NCI-H1105 treated with DMSO at 0.1 percent for 48 hours (cell line): ENCODE results near the gene TAAR8.
A peak's percentile ranks its signal among the peaks of the same experiment; 100 is the strongest.
"Not testable (repeated sequence)": the region's sequence is repeated elsewhere in the genome, so short reads cannot be mapped to it uniquely, and the experiment has no call there.

ENCODE experiments used
- DNase-seq: peaks from one replicate; lab custom pipeline; 2025; lab: John Stamatoyannopoulos, UW

TAAR8 gene

GRCh38 chr6:132548746-132549463 lies 3.6 kb upstream of the TAAR8 start:
- DNase-seq, result no peak

GRCh38 chr6:132551214-132551613 lies 1.3 kb upstream of the TAAR8 start:
- no peak for DNase-seq

DNA sequence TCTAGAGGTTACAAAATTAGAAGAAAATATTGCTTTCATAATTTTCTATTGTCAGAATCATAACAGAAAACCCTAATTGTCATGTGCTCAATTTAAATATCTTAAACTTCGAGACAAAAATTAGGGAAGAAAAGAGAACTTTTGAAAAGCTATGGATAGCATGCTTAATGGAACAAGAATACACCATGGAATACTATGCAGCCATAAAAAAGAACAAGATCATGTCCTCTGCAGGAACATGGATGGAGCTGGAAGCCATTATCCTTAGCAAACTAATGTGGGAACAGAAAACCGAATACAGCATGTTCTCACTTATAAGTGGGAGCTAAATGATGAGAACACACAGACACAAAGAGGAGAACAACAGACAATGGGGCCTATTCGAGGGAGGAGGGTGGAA lies 7.6 kb downstream of the TAAR8 start:
- DNase-seq, result not testable (repeated sequence)

DNA sequence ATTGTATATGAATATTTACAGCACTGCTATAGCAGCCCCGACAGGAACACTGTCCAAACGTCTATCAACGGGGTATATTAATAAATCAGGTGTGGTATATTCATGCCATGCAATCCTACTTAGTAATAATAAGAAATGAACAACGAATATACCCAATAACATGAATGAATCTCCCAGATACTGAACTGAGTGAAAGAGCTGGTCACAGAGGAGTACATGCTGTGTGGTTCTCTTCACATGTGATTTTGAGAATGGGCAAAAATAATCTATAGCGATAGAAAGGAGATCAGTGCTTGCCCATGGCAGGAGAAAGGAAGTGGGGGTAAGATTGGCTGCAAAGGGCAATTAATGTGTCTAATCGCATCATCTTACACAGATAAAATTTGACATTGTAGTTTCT lies 13.9 kb downstream of the TAAR8 start:
- DNase-seq, result no peak

DNA sequence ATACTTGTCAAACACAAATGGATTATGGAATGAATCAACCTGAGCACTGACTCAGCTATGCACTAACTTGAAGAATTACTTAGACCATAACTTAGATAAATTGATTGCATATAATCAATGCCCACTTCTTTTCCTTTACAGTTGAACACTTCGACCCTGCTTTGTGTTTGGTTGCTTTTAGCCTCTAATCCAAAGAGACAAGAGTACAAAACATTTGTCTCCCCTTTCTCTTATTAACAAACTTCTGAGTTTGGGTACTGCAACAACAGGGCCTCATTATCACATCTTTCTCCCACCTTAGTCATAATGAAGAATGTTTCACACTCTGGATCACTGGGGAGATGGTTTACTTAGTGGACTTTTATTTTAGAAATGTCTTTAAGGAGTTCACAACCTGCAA lies 15.1 kb downstream of the TAAR8 start:
- DNase-seq, result no peak

DNA sequence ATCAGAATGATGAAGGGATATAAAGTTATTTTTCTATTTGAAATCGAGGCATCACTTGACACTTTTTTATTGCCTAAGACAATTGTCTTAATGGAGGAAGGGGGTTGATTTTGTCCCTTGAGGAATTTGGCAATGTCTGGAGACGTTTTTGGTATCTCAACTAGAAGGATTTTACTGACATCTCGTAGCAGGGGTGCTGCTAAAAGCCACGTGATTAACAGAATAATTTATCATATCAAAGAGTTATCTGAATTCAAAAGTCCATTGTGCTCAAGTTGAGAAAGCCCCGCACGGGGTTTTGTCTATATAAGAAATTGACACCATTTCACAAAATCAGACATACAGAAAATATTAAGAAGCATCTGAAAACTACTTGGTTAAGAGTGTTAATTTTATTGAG lies 16.1 kb downstream of the TAAR8 start:
- DNase-seq, result no peak

GRCh38 chr6:132569170-132569569 lies 16.7 kb downstream of the TAAR8 start:
- no peak for DNase-seq

GRCh38 chr6:132570221-132570777 lies 17.8 kb downstream of the TAAR8 start, which contains the start of gene TAAR6:
TSS of gene TAAR6 (plus strand) at chr6:132570322. CDS start at chr6:132570322, 0 bp downstream.
- no peak for DNase-seq

DNA sequence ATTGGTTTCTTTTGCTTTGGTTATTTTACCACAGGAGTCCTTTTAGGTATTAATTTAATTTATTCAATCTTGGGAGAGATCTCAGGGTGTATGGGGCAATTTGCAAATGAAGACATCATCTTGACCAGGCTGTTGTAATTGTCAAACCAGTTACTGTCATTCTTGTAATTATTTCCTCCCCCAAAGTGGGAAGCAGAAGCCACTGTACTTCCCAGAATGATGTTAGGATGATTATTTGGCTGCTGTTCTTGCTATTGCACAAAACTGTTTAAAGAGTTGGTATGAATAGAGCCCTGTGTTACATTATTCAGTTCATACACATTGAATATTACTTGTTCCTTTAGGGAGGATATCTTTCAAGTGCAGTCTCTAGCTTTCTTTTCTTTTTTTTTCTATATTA lies 19.3 kb downstream of the TAAR8 start:
- no peak for DNase-seq

DNA sequence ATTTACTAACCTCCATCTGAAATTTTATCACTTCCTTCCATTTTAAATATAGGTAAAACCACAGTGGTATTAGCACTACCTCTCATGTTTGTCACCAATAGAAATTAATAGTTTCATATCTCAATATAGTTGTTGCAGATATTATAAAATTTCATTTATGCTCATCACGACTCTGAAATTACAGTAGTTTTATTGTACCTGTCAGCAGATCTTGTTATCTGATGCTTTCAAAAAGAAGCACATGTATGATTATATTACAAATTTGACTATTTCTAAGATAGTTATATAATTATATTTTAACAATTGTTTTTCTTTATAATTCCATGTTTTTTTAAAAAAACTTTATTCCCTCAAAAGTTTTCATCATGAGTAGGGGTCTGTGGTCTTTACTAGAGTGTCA lies 32.2 kb downstream of the TAAR8 start:
- no peak for DNase-seq

GRCh38 chr6:132587424-132587823 lies 35.0 kb downstream of the TAAR8 start:
- no peak for DNase-seq

- no peak for DNase-seq
Measured at GRCh38 chr6:132589454-132589853, 37.0 kb downstream of the TAAR8 start, which contains the start of gene TAAR5. TSS of gene TAAR5 (minus strand) at chr6:132589741. CDS start at chr6:132589686, 55 bp downstream.

DNA sequence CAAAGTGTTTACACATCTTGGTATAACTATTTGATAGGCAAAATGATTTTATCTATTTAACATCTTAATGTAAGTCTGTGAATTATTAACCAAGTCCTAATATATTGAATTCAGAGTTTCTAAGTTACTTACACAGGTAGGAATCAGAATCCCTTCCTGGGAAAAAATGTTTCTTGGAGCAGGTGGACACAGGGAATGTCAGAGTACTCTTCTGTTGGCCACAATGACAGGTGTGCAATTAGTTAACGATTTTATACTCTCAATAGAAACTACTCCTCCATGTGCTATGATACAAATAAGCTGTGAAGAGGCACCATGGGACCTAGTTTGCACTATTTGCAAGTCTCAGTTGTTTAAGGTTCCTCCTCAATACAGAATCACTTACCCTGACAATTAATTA lies 37.9 kb downstream of the TAAR8 start:
- peak; percentile 85 for DNase-seq

DNA sequence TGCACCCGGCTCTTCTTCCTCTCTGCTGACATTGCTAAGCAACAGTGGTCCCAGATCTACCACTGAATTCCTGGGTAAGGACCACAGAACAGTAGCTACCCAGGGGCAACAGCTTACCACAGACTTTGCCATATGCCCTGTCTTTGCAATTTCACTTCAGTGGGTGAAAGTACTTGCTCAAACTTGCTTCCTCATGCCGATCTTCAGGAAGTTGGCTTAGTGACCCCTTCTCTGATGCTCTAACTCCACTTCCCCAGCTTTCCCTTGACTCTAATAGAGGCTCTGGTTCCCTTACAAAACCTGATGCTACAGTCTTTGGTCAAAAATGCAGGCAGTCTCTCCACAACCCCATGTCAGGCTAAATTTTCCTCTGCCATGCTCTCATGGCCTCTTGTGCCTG lies 40.4 kb downstream of the TAAR8 start:
- DNase-seq, result no peak

- DNase-seq, result no peak
Measured at GRCh38 chr6:132596201-132596600, 43.7 kb downstream of the TAAR8 start.

GRCh38 chr6:132598473-132598872 lies 46.0 kb downstream of the TAAR8 start:
- no peak for DNase-seq

GRCh38 chr6:132600900-132601299 lies 48.4 kb downstream of the TAAR8 start:
- DNase-seq, result not testable (repeated sequence)
